Prostate gland (tissue), 2 donors: ENCODE results near the gene PLEKHG1.

Experiments used
- POLR2A ChIP-seq: fragments of 450-650 bp; IDR thresholded peaks from one replicate; pipeline ENCODE4 v1.6.1; 2016; ENCODE audit warnings: antibody characterized with exemption, mild to moderate bottlenecking
- POLR2AphosphoS5 ChIP-seq: sonication (generic); formaldehyde crosslinking; IDR thresholded peaks from one replicate; pipeline ENCODE4 v1.6.1; 2017; ENCODE audit warnings: antibody characterized with exemption
- TF ChIP-seq, protein P1 (sequence below), 4 experiments: fragments of 200-600 bp in 2 of 4; fragments of 450-650 bp in 2 of 4; sonication (generic) in 2 of 4; IDR thresholded peaks; 1 replicate in 3 of 4; 2 replicates in 1 of 4; pipeline ENCODE4 v1.5.1; 2016 to 2019; ENCODE audit warnings: antibody characterized with exemption in 4 of 4, mild to moderate bottlenecking in 2 of 4, moderate library complexity in 2 of 4

DNA sequence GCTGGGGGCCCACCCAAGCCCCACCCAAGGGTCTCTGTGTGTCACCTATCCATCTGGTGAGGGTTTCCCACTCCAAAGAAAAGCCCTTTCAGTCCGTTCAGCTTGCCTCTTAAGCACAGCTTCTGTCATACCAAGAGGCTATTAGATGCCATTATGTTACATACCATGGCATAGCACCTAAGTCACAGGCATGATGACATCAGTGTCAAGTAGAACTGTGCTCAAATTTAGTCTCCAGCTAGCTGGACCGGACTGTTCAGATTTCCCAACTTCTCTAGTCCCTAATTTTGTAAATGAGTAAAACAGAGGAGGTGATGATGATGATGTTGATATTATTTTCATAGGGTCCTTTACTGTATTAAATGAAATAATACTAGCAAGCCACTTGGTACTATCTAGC is 19.2 kb upstream of the PLEKHG1 start:
- TF ChIP-seq, protein P1, sequence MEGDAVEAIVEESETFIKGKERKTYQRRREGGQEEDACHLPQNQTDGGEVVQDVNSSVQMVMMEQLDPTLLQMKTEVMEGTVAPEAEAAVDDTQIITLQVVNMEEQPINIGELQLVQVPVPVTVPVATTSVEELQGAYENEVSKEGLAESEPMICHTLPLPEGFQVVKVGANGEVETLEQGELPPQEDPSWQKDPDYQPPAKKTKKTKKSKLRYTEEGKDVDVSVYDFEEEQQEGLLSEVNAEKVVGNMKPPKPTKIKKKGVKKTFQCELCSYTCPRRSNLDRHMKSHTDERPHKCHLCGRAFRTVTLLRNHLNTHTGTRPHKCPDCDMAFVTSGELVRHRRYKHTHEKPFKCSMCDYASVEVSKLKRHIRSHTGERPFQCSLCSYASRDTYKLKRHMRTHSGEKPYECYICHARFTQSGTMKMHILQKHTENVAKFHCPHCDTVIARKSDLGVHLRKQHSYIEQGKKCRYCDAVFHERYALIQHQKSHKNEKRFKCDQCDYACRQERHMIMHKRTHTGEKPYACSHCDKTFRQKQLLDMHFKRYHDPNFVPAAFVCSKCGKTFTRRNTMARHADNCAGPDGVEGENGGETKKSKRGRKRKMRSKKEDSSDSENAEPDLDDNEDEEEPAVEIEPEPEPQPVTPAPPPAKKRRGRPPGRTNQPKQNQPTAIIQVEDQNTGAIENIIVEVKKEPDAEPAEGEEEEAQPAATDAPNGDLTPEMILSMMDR (IDR thresholded peaks at IDR 0.05): no peak
- TF ChIP-seq POLR2A (no peak), POLR2AphosphoS5 (no peak)
